ENCODE results near the gene CPXM2.

Gene CPXM2

DNA sequence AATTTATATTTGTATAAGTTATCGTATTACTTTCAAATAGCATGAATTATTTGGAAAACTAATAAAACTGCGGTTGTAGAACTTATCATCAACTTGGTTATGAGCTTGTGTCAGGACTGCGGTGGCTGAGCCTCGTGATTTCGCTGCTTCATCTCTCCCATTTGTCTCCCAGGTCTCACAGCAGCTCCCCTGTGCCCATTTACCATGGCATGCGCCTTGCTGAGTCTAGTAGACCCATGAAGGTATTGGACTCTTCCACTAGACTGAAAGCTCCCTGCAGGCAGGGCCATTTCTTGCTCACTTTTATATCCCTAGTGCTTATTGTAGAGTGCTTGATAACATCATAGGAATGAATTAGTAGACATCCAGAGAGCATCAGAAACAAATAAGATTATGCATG, 53.9 kb downstream of the CPXM2 start:
- Histone ChIP-seq H4K20me1 (ENCODE audit: low read depth, low read length) (no peaks in the 10 kb centered on the region), H3K27ac (ENCODE audit: low read depth, low read length) (no peak overlapping the region), H3K79me2 (ENCODE audit: insufficient read depth, low read length) (no peaks in the 10 kb centered on the region), H3K4me2 (ENCODE audit: low read depth, low read length, poor library complexity, severe bottlenecking) (no peak overlapping the region), H3K9me3 (ENCODE audit: insufficient read depth, low read length) (no peaks in the 10 kb centered on the region), H3K9ac (ENCODE audit: low read length) (no peak overlapping the region), H3F3A (ENCODE audit: insufficient read depth) (no peaks in the 10 kb centered on the region), H2AFZ (ENCODE audit: low read depth, low read length, severe bottlenecking) (no peak overlapping the region), H3K4me3 (ENCODE audit: insufficient read depth, low read length, poor library complexity, severe bottlenecking) (no peak overlapping the region), H3K9me2 (replicated peaks; ENCODE audit: insufficient read depth, low read length) (no peaks in the 10 kb centered on the region), H3K36me3 (ENCODE audit: low read length) (no peaks in the 10 kb centered on the region), H3K27me3 (ENCODE audit: low read length) (no peaks in the 10 kb centered on the region)
- TF ChIP-seq CTCF (IDR thresholded peaks at IDR 0.05; ENCODE audit: insufficient read depth, low read length, poor library complexity, severe bottlenecking) (no peak), EZH2phosphoT487 (conservative IDR thresholded peaks at IDR 0.05; ENCODE audit: low read length) (no peak)

DNA sequence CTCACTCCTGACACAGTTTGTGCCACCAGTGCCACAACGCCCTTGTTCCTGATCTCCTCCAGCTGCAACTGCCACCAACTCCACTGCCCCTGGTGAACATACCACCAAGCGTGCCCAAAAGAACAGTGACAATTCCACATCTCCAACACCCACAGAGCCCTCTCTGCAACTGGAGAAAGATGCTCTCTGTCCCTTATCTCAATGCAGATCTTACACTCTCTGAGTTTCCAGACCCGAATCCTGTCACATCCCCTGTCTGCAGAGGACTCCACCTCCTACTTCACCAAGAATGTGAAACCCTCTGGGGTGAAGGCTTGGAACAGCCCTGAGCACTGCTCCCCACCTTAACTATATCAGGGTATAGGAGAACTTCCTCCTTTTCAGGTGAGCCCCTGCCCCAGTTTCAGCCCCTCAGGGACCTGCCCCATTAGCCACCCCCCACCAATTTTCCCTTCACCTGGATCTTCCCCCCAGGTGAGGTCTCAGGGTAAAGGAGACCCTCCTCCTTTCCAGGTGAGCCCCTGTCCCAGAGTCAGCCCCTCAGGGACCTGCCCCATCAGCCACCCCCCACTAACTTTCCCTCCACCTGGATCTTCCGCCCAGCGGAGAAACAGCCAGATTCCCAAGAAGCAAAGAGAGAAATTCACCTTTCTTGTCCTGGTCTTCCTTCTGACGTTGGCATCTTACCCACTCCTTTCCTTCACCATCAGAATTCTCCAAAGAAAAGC, 55.0 kb downstream of the CPXM2 start:
- Histone ChIP-seq H3K27me3 (ENCODE audit: low read length) (no peaks in the 10 kb centered on the region), H2AFZ (ENCODE audit: low read depth, low read length, severe bottlenecking) (no peak overlapping the region), H3K4me3 (ENCODE audit: insufficient read depth, low read length, poor library complexity, severe bottlenecking) (no peak overlapping the region), H3K9me3 (ENCODE audit: insufficient read depth, low read length) (no peaks in the 10 kb centered on the region), H3K4me2 (ENCODE audit: low read depth, low read length, poor library complexity, severe bottlenecking) (no peak overlapping the region), H3K36me3 (ENCODE audit: low read length) (no peaks in the 10 kb centered on the region), H3K27ac (ENCODE audit: low read depth, low read length) (no peak overlapping the region), H4K20me1 (ENCODE audit: low read depth, low read length) (no peaks in the 10 kb centered on the region), H3K9ac (ENCODE audit: low read length) (no peak overlapping the region), H3K79me2 (ENCODE audit: insufficient read depth, low read length) (no peaks in the 10 kb centered on the region), H3K9me2 (replicated peaks; ENCODE audit: insufficient read depth, low read length) (no peaks in the 10 kb centered on the region), H3F3A (ENCODE audit: insufficient read depth) (no peaks in the 10 kb centered on the region)
- no peak for TF ChIP-seq EZH2phosphoT487 (conservative IDR thresholded peaks at IDR 0.05; ENCODE audit: low read length)
- no peak for TF ChIP-seq CTCF (IDR thresholded peaks at IDR 0.05; ENCODE audit: insufficient read depth, low read length, poor library complexity, severe bottlenecking)

DNA sequence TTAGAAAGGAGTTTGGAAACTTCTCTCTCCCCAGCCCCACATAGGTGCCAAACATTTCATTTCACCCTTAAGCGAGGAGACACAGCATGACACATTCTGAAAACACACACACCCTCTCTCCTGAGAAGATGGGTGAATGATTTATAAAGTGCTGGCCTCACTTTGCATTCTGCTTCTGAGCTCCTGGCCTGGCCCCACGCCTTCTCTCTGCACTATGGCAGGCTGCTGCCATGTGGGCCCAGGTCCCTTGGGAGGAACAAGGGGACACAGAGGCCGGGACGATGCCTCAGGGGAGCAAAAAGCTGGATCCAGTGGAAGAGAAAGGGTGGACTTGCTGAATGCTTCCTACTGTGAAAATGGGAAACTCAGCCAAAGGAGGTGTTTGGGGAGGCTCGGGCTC, 56.0 kb downstream of the CPXM2 start:
- no peaks in the 10 kb centered on the region for H3K9me2 ChIP-seq (replicated peaks; ENCODE audit: insufficient read depth, low read length)
- no peak overlapping the region for H3K4me2 ChIP-seq (ENCODE audit: low read depth, low read length, poor library complexity, severe bottlenecking)
- no peak overlapping the region for H2AFZ ChIP-seq (ENCODE audit: low read depth, low read length, severe bottlenecking)
- no peaks in the 10 kb centered on the region for H4K20me1 ChIP-seq (ENCODE audit: low read depth, low read length)
- no peak overlapping the region for H3K27ac ChIP-seq (ENCODE audit: low read depth, low read length)
- H3K9ac ChIP-seq (ENCODE audit: low read length): no peak overlapping the region
- no peak for TF ChIP-seq CTCF (IDR thresholded peaks at IDR 0.05; ENCODE audit: insufficient read depth, low read length, poor library complexity, severe bottlenecking)
- TF ChIP-seq EZH2phosphoT487 (conservative IDR thresholded peaks at IDR 0.05; ENCODE audit: low read length): no peak
- H3K9me3 ChIP-seq (ENCODE audit: insufficient read depth, low read length): no peaks in the 10 kb centered on the region
- H3K36me3 ChIP-seq (ENCODE audit: low read length): no peaks in the 10 kb centered on the region
- H3K27me3 ChIP-seq (ENCODE audit: low read length): no peaks in the 10 kb centered on the region
- no peak overlapping the region for H3K4me3 ChIP-seq (ENCODE audit: insufficient read depth, low read length, poor library complexity, severe bottlenecking)
- H3F3A ChIP-seq (ENCODE audit: insufficient read depth): no peaks in the 10 kb centered on the region
- H3K79me2 ChIP-seq (ENCODE audit: insufficient read depth, low read length): no peaks in the 10 kb centered on the region

Data from SU-DHL-6 (cell line).